Urothelium cell line (cell line): ENCODE data around the gene SLC8A3.

Experiments used
- DNase-seq: peaks from one replicate; pipeline ENCODE4 v3.0.0; 2011; ENCODE audit warnings: low spot score, mixed read lengths
- FAIRE-seq: peaks from 2 replicates; lab custom pipeline; 2011; peaks lifted over from hg19 to GRCh38; lab: Jason Lieb, UNC

Gene SLC8A3

GRCh38 chr14:70121521-70121920 lies 67.2 kb downstream of the SLC8A3 start:
- FAIRE-seq = no peak
- no peak for DNase-seq

- FAIRE-seq (no peak), DNase-seq (no peak)
These were observed 70.7 kb downstream of the SLC8A3 start for GRCh38 chr14:70118064-70118463.

GRCh38 chr14:70116278-70116677 lies 72.5 kb downstream of the SLC8A3 start:
- DNase-seq (no peak), FAIRE-seq (no peak)

GRCh38 chr14:70114621-70115156 lies 74.1 kb downstream of the SLC8A3 start:
- FAIRE-seq (peak; percentile 50), DNase-seq (no peak)

- no peak for DNase-seq
- FAIRE-seq = no peak
These were observed 75.5 kb downstream of the SLC8A3 start for GRCh38 chr14:70113211-70113610.

- DNase-seq = no peak
- peak; percentile 40 for FAIRE-seq
These were observed 80.3 kb downstream of the SLC8A3 start for GRCh38 chr14:70108419-70108818.

GRCh38 chr14:70107309-70107708 lies 81.4 kb downstream of the SLC8A3 start:
- no peak for DNase-seq
- peak; percentile 5 for FAIRE-seq

GRCh38 chr14:70100071-70100470 lies 88.7 kb downstream of the SLC8A3 start:
- DNase-seq (no peak), FAIRE-seq (peak; percentile 23)

GRCh38 chr14:70098250-70098809 lies 90.4 kb downstream of the SLC8A3 start:
- FAIRE-seq (no peak), DNase-seq (no peak)

- DNase-seq (no peak), FAIRE-seq (peak; percentile 75)
These were observed 91.0 kb downstream of the SLC8A3 start for GRCh38 chr14:70097576-70098249.

- DNase-seq (peak; percentile 60), FAIRE-seq (no peak)
These were observed 91.9 kb downstream of the SLC8A3 start for GRCh38 chr14:70096866-70097265.

- no peak for DNase-seq
- no peak for FAIRE-seq
These were observed 94.1 kb downstream of the SLC8A3 start for GRCh38 chr14:70094631-70095030.

GRCh38 chr14:70094106-70094505 lies 94.6 kb downstream of the SLC8A3 start:
- FAIRE-seq (no peak), DNase-seq (no peak)

- peak; percentile 91 for FAIRE-seq
These were observed 95.6 kb downstream of the SLC8A3 start for GRCh38 chr14:70093156-70093555.

GRCh38 chr14:70087380-70087697 lies 101.4 kb downstream of the SLC8A3 start:
- DNase-seq (no peak), FAIRE-seq (no peak)

More at GRCh38 chr14:70093156-70093555, 95.6 kb downstream of the SLC8A3 start:
- no peak for DNase-seq

GRCh38 chr14:70086685-70087379 lies 101.9 kb downstream of the SLC8A3 start:
- DNase-seq (peak; percentile 61), FAIRE-seq (peak; percentile 61)

- DNase-seq = no peak
- peak; percentile 90 for FAIRE-seq
These were observed 104.5 kb downstream of the SLC8A3 start for GRCh38 chr14:70084226-70084625.

GRCh38 chr14:70082394-70082793 lies 106.4 kb downstream of the SLC8A3 start:
- FAIRE-seq = peak; percentile 85
- no peak for DNase-seq

GRCh38 chr14:70080076-70080475 lies 108.7 kb downstream of the SLC8A3 start:
- FAIRE-seq (peak; percentile 35), DNase-seq (no peak)

- peak; percentile 83 for FAIRE-seq
These were observed 110.4 kb downstream of the SLC8A3 start for GRCh38 chr14:70078329-70078728.

GRCh38 chr14:70077720-70078119 lies 111.0 kb downstream of the SLC8A3 start:
- DNase-seq (no peak), FAIRE-seq (peak; percentile 75)

More at GRCh38 chr14:70078329-70078728, 110.4 kb downstream of the SLC8A3 start:
- DNase-seq = no peak

- FAIRE-seq (peak; percentile 32), DNase-seq (no peak)
These were observed 111.7 kb downstream of the SLC8A3 start for GRCh38 chr14:70077005-70077404.
